ENCODE results near the gene ARX. TPM values are rescaled to one million over a fixed set of nuclear protein-coding genes. Genes with fewer than 3 reads are reported as not detected.

ARX gene
- total and polyA plus RNA-seq, 2 donors (not counting 3 experiments of a cell fraction or from before 2014, with no cell fraction given), result not detected

DNA sequence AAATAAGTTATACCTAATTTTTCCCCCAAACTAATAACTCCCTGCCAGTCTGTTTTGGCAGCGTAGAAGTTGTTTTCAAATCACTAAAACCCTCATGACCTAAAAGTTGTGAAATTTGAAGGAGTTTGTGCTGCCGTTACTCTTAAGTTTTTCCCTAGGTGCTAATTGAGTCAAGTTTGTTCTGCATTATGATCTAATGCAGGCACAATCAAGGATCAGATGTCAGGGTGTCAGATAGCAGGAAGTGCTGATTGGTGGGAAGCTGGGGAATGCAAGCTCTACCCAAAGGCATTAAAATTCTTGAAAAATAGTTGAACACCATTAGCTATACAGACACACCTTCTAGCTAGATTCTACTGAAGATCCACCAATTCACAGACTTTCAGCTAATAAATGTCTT is 51.9 kb downstream of the ARX start:
- intact Hi-C loops (cut with micrococcal nuclease), result no loop called here
- DNase-seq (ENCODE audit: low read depth, low spot score) (no peak), FAIRE-seq (no peak)
- Histone ChIP-seq H3K9me1 (replicated peaks; ENCODE audit: control insufficient read depth, extremely low read depth, insufficient read depth, low read length) (no peaks in the 10 kb centered on the region), H3K4me1 (ENCODE audit: control insufficient read depth, extremely low read depth, insufficient read depth, low read length) (no peaks in the 10 kb centered on the region), H3K27ac (ENCODE audit: insufficient read depth, low read depth, low read length) (no peak overlapping the region), H4K20me1 (replicated peaks; ENCODE audit: control insufficient read depth, extremely low read depth, insufficient read depth, low read length) (no peaks in the 10 kb centered on the region), H3K79me2 (ENCODE audit: control insufficient read depth, insufficient read depth, low read length) (no peaks in the 10 kb centered on the region), H2AFZ (ENCODE audit: low read depth, low read length) (no peak overlapping the region), H3K27me3 (ENCODE audit: control insufficient read depth in 2 of 2, insufficient read depth in 2 of 2, low read length in 2 of 2) (no peaks in the 10 kb centered on the region), H3K4me3 (replicated peaks in 1 of 3; ENCODE audit: insufficient read depth in 1 of 3, low read depth in 1 of 3, low read length in 3 of 3) (no peak overlapping the region), H3K9ac (replicated peaks; ENCODE audit: extremely low read depth, insufficient read depth, low read length) (no peak overlapping the region), H3K4me2 (ENCODE audit: insufficient read depth, low read length) (no peak overlapping the region), H3K9me3 (replicated peaks; ENCODE audit: control insufficient read depth, insufficient read depth, low read length) (no peaks in the 10 kb centered on the region), H3K36me3 (ENCODE audit: control insufficient read depth in 2 of 2, extremely low read depth in 1 of 2, insufficient read depth in 2 of 2, low read length in 2 of 2) (no peaks in the 10 kb centered on the region)
- dilution Hi-C loops (cut with MboI; ENCODE audit: extremely low pct_ligation_motif_present, low sequenced_read_pairs), result no loop called here
- BruUV-seq (replicated peaks), result no TSS peak
- ChIA-PET POLR2A (no interaction called here), CTCF (no interaction called here)
- no peak for TF ChIP-seq GATA2 (IDR thresholded peaks at IDR 0.05; ENCODE audit: insufficient read depth, insufficient read length, low read depth, low read length)
- no peak for TF ChIP-seq JUN (IDR thresholded peaks at IDR 0.05; ENCODE audit: borderline replicate concordance, insufficient read depth, insufficient read length, low read depth)
- TF ChIP-seq POLR2A (IDR thresholded peaks at IDR 0.05; ENCODE audit: low read depth, low read length), result no peak
- no peak for TF ChIP-seq FOS (IDR thresholded peaks at IDR 0.05; ENCODE audit: borderline replicate concordance, insufficient read depth, low read length)
- TF ChIP-seq, protein P1, sequence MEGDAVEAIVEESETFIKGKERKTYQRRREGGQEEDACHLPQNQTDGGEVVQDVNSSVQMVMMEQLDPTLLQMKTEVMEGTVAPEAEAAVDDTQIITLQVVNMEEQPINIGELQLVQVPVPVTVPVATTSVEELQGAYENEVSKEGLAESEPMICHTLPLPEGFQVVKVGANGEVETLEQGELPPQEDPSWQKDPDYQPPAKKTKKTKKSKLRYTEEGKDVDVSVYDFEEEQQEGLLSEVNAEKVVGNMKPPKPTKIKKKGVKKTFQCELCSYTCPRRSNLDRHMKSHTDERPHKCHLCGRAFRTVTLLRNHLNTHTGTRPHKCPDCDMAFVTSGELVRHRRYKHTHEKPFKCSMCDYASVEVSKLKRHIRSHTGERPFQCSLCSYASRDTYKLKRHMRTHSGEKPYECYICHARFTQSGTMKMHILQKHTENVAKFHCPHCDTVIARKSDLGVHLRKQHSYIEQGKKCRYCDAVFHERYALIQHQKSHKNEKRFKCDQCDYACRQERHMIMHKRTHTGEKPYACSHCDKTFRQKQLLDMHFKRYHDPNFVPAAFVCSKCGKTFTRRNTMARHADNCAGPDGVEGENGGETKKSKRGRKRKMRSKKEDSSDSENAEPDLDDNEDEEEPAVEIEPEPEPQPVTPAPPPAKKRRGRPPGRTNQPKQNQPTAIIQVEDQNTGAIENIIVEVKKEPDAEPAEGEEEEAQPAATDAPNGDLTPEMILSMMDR (IDR thresholded peaks at IDR 0.05; ENCODE audit: extremely low read depth in 1 of 2, insufficient read depth in 1 of 2, low read depth in 1 of 2, low read length in 2 of 2), result no peak
- TF ChIP-seq MYC (IDR thresholded peaks at IDR 0.05; ENCODE audit: low read depth, low read length), result no peak
- no peak for TF ChIP-seq POLR2AphosphoS5 (IDR thresholded peaks at IDR 0.05; ENCODE audit: insufficient read depth, low read depth, low read length)
- TF ChIP-seq EZH2 (IDR thresholded peaks at IDR 0.05; ENCODE audit: borderline replicate concordance, low read depth, low read length, severe bottlenecking), result no peak
- TF ChIP-seq, protein P2, sequence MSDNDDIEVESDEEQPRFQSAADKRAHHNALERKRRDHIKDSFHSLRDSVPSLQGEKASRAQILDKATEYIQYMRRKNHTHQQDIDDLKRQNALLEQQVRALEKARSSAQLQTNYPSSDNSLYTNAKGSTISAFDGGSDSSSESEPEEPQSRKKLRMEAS (IDR thresholded peaks at IDR 0.05; ENCODE audit: insufficient read depth, insufficient read length), result no peak
